Right lobe of liver (tissue), 6 donors: ENCODE data around the gene ANKFN1. TPM values are rescaled to one million over a fixed set of nuclear protein-coding genes. Genes with fewer than 3 reads are reported as not detected.

ENCODE experiments used
- ATAC-seq, 4 donors: fragments of 200-7000 bp; cut with Tn5 transposase; one replicate each; pipeline ENCODE4 v1.9.1; 2020; ENCODE audit warnings: mild to moderate bottlenecking in 4 of 4, moderate library complexity in 4 of 4
- DNase-seq, 3 donors: peaks; one replicate each; pipeline ENCODE4 v3.0.0-alpha.2; 2020
- H3K27ac ChIP-seq, 3 donors: fragments of 200-600 bp; one replicate each; pipeline ENCODE4 v1.8.0; 2022
- H3K27me3 ChIP-seq, 2 donors: fragments of 200-600 bp; one replicate each; pipeline ENCODE4 v1.8.0; 2022
- H3K36me3 ChIP-seq, 4 donors: fragments of 200-600 bp; sonication (generic) in 1 of 4; one replicate each; pipeline versions ENCODE4 v1.5.1 to v1.8.0; 2017 to 2022; ENCODE audit warnings: control low read depth in 1 of 4
- H3K4me1 ChIP-seq, 4 donors: fragments of 200-600 bp; sonication (generic) in 1 of 4; one replicate each; pipeline versions ENCODE4 v1.5.1 to v1.8.0; 2017 to 2022; ENCODE audit warnings: control low read depth in 1 of 4
- H3K4me3 ChIP-seq, 3 donors: fragments of 200-600 bp; one replicate each; pipeline ENCODE4 v1.8.0; 2022
- H3K9me3 ChIP-seq, 4 donors: fragments of 200-600 bp; sonication (generic) in 1 of 4; one replicate each; pipeline versions ENCODE4 v1.5.1 to v1.8.0; 2017 to 2022; ENCODE audit warnings: control low read depth in 1 of 4
- CTCF ChIP-seq, 4 donors: fragments of 200-600 bp in 3 of 4; fragments of 450-650 bp in 1 of 4; IDR thresholded peaks; one replicate each; pipeline versions ENCODE4 v1.5.1 to v1.8.0; 2016 to 2022; ENCODE audit warnings: antibody characterized with exemption in 4 of 4, mild to moderate bottlenecking in 2 of 4
- POLR2A ChIP-seq: fragments of 450-650 bp; IDR thresholded peaks from one replicate; pipeline ENCODE4 v1.6.1; 2017; ENCODE audit warnings: antibody characterized with exemption, mild to moderate bottlenecking
- WGBS: methylation state at CpG from one replicate; pipeline ENCODE4 v1.1.6; 2018; ENCODE audit warnings: low coverage, low lambda C conversion rate; ENCODE audit not compliant: insufficient coverage; ENCODE audit errors: missing lambda C conversion rate; 5-methylcytosine and 5-hydroxymethylcytosine counted together
- intact Hi-C, 2 donors: fragments of 100-400 bp; cut with DNase I; formaldehyde crosslinking; loops; one replicate each; pipeline versions ENCODE4 v1.11.2 to v1.14.1; 2022
- total RNA-seq, 6 experiments: library from RNA; depleted of rRNA in 2 of 6; stranded (reverse); fragments of >200 nt in 2 of 6; fragmentation: NEBNext Ultra II Directional in 3 of 6; extraction: Animal tissue kit (Norgen Biotek cat#: 25700) in 3 of 6; gene quantifications; one replicate each; pipeline versions ENCODE4 v1.1.0 to v1.2.4, GENCODE V29; 2016 to 2023
- donor health status: DM: no; HTN: yes; CAD: no.
- donor health status: DM: no; HTN: no; CAD: no.
- donor health status: DM: no; HTN: no; CAD: no.
- donor health status: DM: no; HTN: yes; CAD: no.
- donor health status: DM: no; HTN: yes; CAD: no.

ANKFN1 gene
- total RNA-seq, 6 experiments from 2014 or later: 0.11 TPM; not detected in 5

GRCh38 chr17:56231693-56232092 is 78.4 kb downstream of the ANKFN1 start:
- TF ChIP-seq CTCF (IDR thresholded peaks at IDR 0.05) (no peak), POLR2A (no peak)
- ATAC-seq (no peak), DNase-seq (no peak)
- no peaks in the 10 kb centered on the region for H3K36me3 ChIP-seq
- H3K4me1 ChIP-seq: no peaks in the 10 kb centered on the region
- H3K9me3 ChIP-seq: no peaks in the 10 kb centered on the region
- H3K27me3 ChIP-seq: no peaks in the 10 kb centered on the region
- H3K27ac ChIP-seq: no peak overlapping the region
- intact Hi-C loops: no loop called here
- 55% methylated on average over 5 of the region's 5 CpGs for WGBS
- H3K4me3 ChIP-seq: no peak overlapping the region

DNA sequence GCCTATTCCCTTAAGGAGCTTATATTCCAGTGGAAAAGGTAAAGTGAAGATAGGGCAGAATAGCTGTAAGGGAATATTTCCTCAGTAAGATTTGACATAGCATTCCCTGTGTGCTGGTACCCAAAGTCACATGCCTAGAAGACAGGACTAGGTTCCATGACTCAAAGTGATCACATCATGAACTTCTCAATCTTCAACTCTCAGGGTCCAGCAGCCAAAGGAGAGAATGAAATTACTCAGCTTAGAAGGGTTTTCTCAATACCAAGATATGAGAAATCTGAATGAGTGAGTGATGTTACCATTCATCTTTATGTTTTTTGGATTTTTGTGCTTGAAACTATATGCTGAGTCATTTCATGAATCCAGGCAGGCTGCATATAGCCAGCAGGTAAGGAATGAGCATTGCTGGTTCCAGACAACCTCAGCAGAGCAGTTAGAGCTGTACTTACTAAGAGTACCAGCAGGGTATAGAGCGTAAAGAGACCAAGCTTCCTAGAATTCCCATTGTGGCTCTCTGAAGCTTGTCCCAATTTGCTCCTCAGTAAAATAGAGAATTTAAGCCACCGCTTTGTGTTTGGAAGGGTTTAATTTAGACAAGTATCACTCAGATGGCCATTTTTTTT is 91.1 kb downstream of the ANKFN1 start:
- no peak for ATAC-seq
- H3K4me1 ChIP-seq: no peaks in the 10 kb centered on the region

DNA sequence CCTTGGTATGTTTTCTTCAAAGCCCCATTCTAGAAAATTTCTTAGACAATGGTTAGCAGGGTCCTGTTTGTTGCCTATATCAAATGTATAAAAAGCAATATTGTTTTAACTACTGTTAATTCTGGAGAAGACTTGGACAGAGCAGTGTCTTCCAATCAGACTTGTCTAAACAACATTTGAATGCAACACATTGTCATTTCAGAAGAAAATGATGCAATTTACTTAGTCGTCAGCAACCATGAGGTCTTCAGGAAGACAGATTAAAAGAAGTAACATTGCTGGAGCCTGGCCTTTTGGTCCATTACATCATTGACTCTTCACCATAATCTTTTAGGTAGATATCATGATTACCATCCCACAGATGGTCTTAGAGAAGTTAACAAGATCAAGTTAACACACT is 94.5 kb downstream of the ANKFN1 start:
- Histone ChIP-seq H3K27me3 (no peaks in the 10 kb centered on the region), H3K27ac (no peak overlapping the region), H3K36me3 (no peaks in the 10 kb centered on the region), H3K4me3 (no peak overlapping the region), H3K4me1 (no peaks in the 10 kb centered on the region), H3K9me3 (no peaks in the 10 kb centered on the region)
- WGBS: 0% methylated on average over 1 of the region's 1 CpG
- TF ChIP-seq POLR2A (no peak), CTCF (IDR thresholded peaks at IDR 0.05) (no peak)
- DNase-seq (no peak), ATAC-seq (no peak)
- intact Hi-C loops: no loop called here

More for the DNA sequence above, 91.1 kb downstream of the ANKFN1 start:
- H3K27me3 ChIP-seq: peaks cover 0 to 3% of the 10 kb centered on the region in 2 donors
- intact Hi-C loops: no loop called here
- TF ChIP-seq POLR2A (no peak), CTCF (IDR thresholded peaks at IDR 0.05) (no peak)
- no peak for DNase-seq
- no peak overlapping the region for H3K4me3 ChIP-seq
- WGBS: 86% methylated on average over 2 of the region's 2 CpGs
- H3K9me3 ChIP-seq: no peaks in the 10 kb centered on the region
- no peak overlapping the region for H3K27ac ChIP-seq
- no peaks in the 10 kb centered on the region for H3K36me3 ChIP-seq

DNA sequence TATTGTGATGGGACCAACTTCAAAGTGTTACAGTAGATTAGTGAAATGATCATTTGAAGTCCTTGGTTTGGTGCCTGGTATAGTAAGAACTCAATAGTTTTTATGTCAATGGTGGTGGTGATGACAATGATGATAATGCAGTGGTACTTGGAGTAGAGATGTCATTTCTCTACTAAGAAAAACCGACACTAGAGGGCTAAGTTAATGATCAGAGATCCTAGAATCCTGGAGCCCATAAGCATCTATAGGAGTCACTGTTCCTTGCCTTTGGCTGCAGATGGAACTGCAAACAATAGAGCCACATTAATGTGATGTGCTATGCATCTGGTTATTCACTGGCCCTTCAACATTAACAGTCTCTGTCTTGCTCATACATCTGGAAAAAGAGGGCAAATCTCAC is 103.8 kb downstream of the ANKFN1 start:
- Histone ChIP-seq H3K36me3 (no peaks in the 10 kb centered on the region), H3K27ac (no peak overlapping the region), H3K4me1 (no peaks in the 10 kb centered on the region), H3K9me3 (no peaks in the 10 kb centered on the region), H3K4me3 (no peak overlapping the region), H3K27me3 (no peaks in the 10 kb centered on the region)
- intact Hi-C loops: no loop called here
- no peak for ATAC-seq
- DNase-seq: no peak
- WGBS: 18% methylated on average over 1 of the region's 1 CpG
- TF ChIP-seq POLR2A (no peak), CTCF (IDR thresholded peaks at IDR 0.05) (no peak)
